Activated CD8-positive, alpha-beta memory T cell treated with anti-CD3 and anti-CD28 coated beads, Interleukin-2, amount 50 U/mL, for 48 hours (primary cell): ENCODE results near the gene SCUBE1.

Experiments used
- DNase-seq: peaks from one replicate; pipeline ENCODE4 v3.0.0-alpha.2; 2020

Gene SCUBE1

GRCh38 chr22:43233529-43233928, 109.6 kb downstream of the SCUBE1 start:
- DNase-seq: no peak

GRCh38 chr22:43232445-43232844, 110.7 kb downstream of the SCUBE1 start:
- no peak for DNase-seq

- DNase-seq: no peak
These were observed 111.5 kb downstream of the SCUBE1 start for GRCh38 chr22:43231724-43232034.

GRCh38 chr22:43230971-43231723, 112.0 kb downstream of the SCUBE1 start:
- DNase-seq: peak; percentile 85

GRCh38 chr22:43230571-43230970, 112.6 kb downstream of the SCUBE1 start:
- DNase-seq: no peak

- DNase-seq: no peak
These were observed 114.3 kb downstream of the SCUBE1 start for GRCh38 chr22:43228863-43229262.

GRCh38 chr22:43228330-43228729, 114.8 kb downstream of the SCUBE1 start:
- peak; percentile 68 for DNase-seq

- DNase-seq: no peak
These were observed 115.9 kb downstream of the SCUBE1 start for GRCh38 chr22:43227239-43227630.

GRCh38 chr22:43226377-43227238, 116.6 kb downstream of the SCUBE1 start:
- no peak for DNase-seq

- no peak for DNase-seq
These were observed 117.6 kb downstream of the SCUBE1 start for GRCh38 chr22:43225609-43226008.

GRCh38 chr22:43222987-43223386, 120.2 kb downstream of the SCUBE1 start:
- no peak for DNase-seq

- no peak for DNase-seq
These were observed 120.9 kb downstream of the SCUBE1 start for GRCh38 chr22:43222262-43222661.

- DNase-seq: no peak
These were observed 122.4 kb downstream of the SCUBE1 start for GRCh38 chr22:43220625-43221380.

GRCh38 chr22:43218786-43219185, 124.4 kb downstream of the SCUBE1 start:
- no peak for DNase-seq

- DNase-seq: no peak
These were observed 125.7 kb downstream of the SCUBE1 start for GRCh38 chr22:43217285-43218030.

- no peak for DNase-seq
These were observed 126.4 kb downstream of the SCUBE1 start for GRCh38 chr22:43216738-43217137.

GRCh38 chr22:43213962-43214361, 129.2 kb downstream of the SCUBE1 start:
- DNase-seq: no peak

- no peak for DNase-seq
These were observed 130.1 kb downstream of the SCUBE1 start for GRCh38 chr22:43213051-43213450.

- DNase-seq: no peak
These were observed 130.7 kb downstream of the SCUBE1 start for GRCh38 chr22:43212434-43212952.

GRCh38 chr22:43211941-43212433, 131.2 kb downstream of the SCUBE1 start:
- no peak for DNase-seq

- DNase-seq: no peak
These were observed 132.3 kb downstream of the SCUBE1 start for GRCh38 chr22:43210631-43211515.
